GM23338 (cell line): Measurements from ENCODE around the gene ATP10D. TPM values are rescaled to one million over a fixed set of nuclear protein-coding genes. Genes with fewer than 3 reads are reported as not detected.

Experiments
- ATAC-seq: fragments of 200-7000 bp; cut with Tn5 transposase; 3 replicates; pipeline ENCODE4 v1.9.1; 2020
- DNase-seq: peaks from one replicate; pipeline ENCODE4 v3.0.0-alpha.2; 2015; ENCODE audit warnings: low spot score
- H2AFZ ChIP-seq: fragments of 200-600 bp; sonication (generic); 2 replicates; pipeline ENCODE4 v1.8.0; 2016; ENCODE audit warnings: antibody characterized with exemption, mild to moderate bottlenecking, moderate library complexity
- H3F3A ChIP-seq: fragments of 200-600 bp; sonication (generic); replicated peaks from 2 replicates; pipeline ENCODE4 v1.8.0; 2017; ENCODE audit warnings: antibody characterized with exemption, mixed run types, low read depth
- H3K27ac ChIP-seq: fragments of 200-600 bp; sonication (generic); 2 replicates; pipeline ENCODE4 v1.6.1; 2016; ENCODE audit warnings: low read depth
- H3K27me3 ChIP-seq: fragments of 200-600 bp; sonication (generic); 2 replicates; pipeline ENCODE4 v1.8.0; 2016; ENCODE audit warnings: mild to moderate bottlenecking, mixed run types, moderate library complexity; ENCODE audit not compliant: insufficient read depth
- H3K36me3 ChIP-seq: fragments of 200-600 bp; sonication (generic); 2 replicates; pipeline ENCODE4 v1.8.0; 2016; ENCODE audit warnings: mild to moderate bottlenecking; ENCODE audit not compliant: insufficient read depth
- H3K4me1 ChIP-seq: fragments of 200-600 bp; sonication (generic); 2 replicates; pipeline ENCODE4 v1.8.0; 2016; ENCODE audit warnings: mild to moderate bottlenecking, moderate library complexity; ENCODE audit not compliant: insufficient read depth
- H3K4me2 ChIP-seq: fragments of 200-600 bp; sonication (generic); 2 replicates; pipeline ENCODE4 v1.7.1; 2017; ENCODE audit warnings: mixed run types
- H3K4me3 ChIP-seq: fragments of 200-600 bp; sonication (generic); 2 replicates; pipeline ENCODE4 v1.6.1; 2016; ENCODE audit warnings: mixed run types
- H3K79me2 ChIP-seq: fragments of 200-600 bp; sonication (generic); replicated peaks from 2 replicates; pipeline ENCODE4 v1.8.0; 2017; ENCODE audit warnings: mild to moderate bottlenecking; ENCODE audit not compliant: insufficient read depth
- H3K9me2 ChIP-seq: fragments of 200-600 bp; sonication (generic); 2 replicates; pipeline ENCODE4 v1.8.0; 2017; ENCODE audit not compliant: insufficient read depth
- H4K20me1 ChIP-seq: fragments of 200-600 bp; sonication (generic); replicated peaks from 2 replicates; pipeline ENCODE4 v1.8.0; 2017; ENCODE audit warnings: mild to moderate bottlenecking; ENCODE audit not compliant: insufficient read depth
- H3K27ac Mint-ChIP-seq: 2 replicates; pipeline ENCODE4 v1.8.0; 2020; ENCODE audit warnings: inconsistent platforms, mild to moderate bottlenecking, moderate library complexity, mixed read lengths
- H3K27me3 Mint-ChIP-seq: 3 replicates; pipeline ENCODE4 v1.8.0; 2022; ENCODE audit warnings: low read depth, mild to moderate bottlenecking, moderate library complexity, mixed read lengths, inconsistent platforms; ENCODE audit not compliant: insufficient read depth, poor library complexity
- H3K36me3 Mint-ChIP-seq: 3 replicates; pipeline ENCODE4 v1.8.0; 2021; ENCODE audit warnings: low read depth, mild to moderate bottlenecking, inconsistent platforms, moderate library complexity, mixed read lengths
- H3K4me1 Mint-ChIP-seq: 3 replicates; pipeline ENCODE4 v1.8.0; 2020; ENCODE audit warnings: mild to moderate bottlenecking, inconsistent platforms, mixed read lengths
- H3K4me3 Mint-ChIP-seq: 3 replicates; pipeline ENCODE4 v1.8.0; 2021; ENCODE audit warnings: moderate library complexity, mild to moderate bottlenecking, inconsistent platforms, mixed read lengths
- H3K9me3 Mint-ChIP-seq: 3 replicates; pipeline ENCODE4 v1.8.0; 2020; ENCODE audit warnings: moderate library complexity, mild to moderate bottlenecking, inconsistent platforms, mixed read lengths
- CREB1 ChIP-seq: fragments of 250-450 bp; sonication (Bioruptor Pico); IDR thresholded peaks from 2 replicates; pipeline ENCODE4 v1.5.0; 2020; ENCODE audit warnings: low read depth, mild to moderate bottlenecking, moderate library complexity
- ETS1 ChIP-seq: IDR thresholded peaks from 2 replicates; pipeline ENCODE4 v1.6.1; 2016; ENCODE audit warnings: antibody characterized with exemption
- EZH2 ChIP-seq: fragments of 200-600 bp; sonication (generic); IDR thresholded peaks from one replicate; pipeline ENCODE4 v1.8.0; 2017; ENCODE audit warnings: antibody characterized with exemption, mild to moderate bottlenecking, low read depth; ENCODE audit not compliant: unreplicated experiment
- JUNB ChIP-seq: IDR thresholded peaks from one replicate; pipeline ENCODE4 v1.6.1; 2016; ENCODE audit warnings: antibody characterized with exemption; ENCODE audit not compliant: unreplicated experiment
- NANOG ChIP-seq: IDR thresholded peaks from 2 replicates; pipeline ENCODE4 v1.6.1; 2016; ENCODE audit warnings: antibody characterized with exemption, borderline replicate concordance
- POLR2AphosphoS5 ChIP-seq: IDR thresholded peaks from 2 replicates; pipeline ENCODE4 v1.6.1; 2016; ENCODE audit warnings: antibody characterized with exemption, low read depth
- REST ChIP-seq: IDR thresholded peaks from one replicate; pipeline ENCODE4 v1.6.1; 2018; ENCODE audit warnings: antibody characterized with exemption; ENCODE audit not compliant: unreplicated experiment
- STAT1 ChIP-seq: IDR thresholded peaks from one replicate; pipeline ENCODE4 v1.6.1; 2016; ENCODE audit warnings: antibody characterized with exemption; ENCODE audit not compliant: unreplicated experiment
- ZNF114 ChIP-seq: fragments of 250-450 bp; sonication (Bioruptor Pico); IDR thresholded peaks from 2 replicates; pipeline ENCODE4 v1.5.0; 2020; ENCODE audit warnings: mild to moderate bottlenecking, moderate library complexity
- ZNF331 ChIP-seq: fragments of 250-450 bp; sonication (Bioruptor Pico); IDR thresholded peaks from 2 replicates; pipeline ENCODE4 v1.5.0; 2020; ENCODE audit warnings: low read depth, mild to moderate bottlenecking, moderate library complexity
- polyA plus RNA-seq: library from polyadenylated mRNA; unstranded; fragments of >200 nt; fragmentation: Nextera tagmentation; extraction: Ambion mirVana; gene quantifications from 2 replicates; pipeline ENCODE4 v1.2.1, GENCODE V29; 2016
- total RNA-seq: library from RNA; depleted of rRNA; stranded (reverse); fragments of >200 nt; shearing (Covaris generic); gene quantifications from 2 replicates; pipeline ENCODE4 v1.2.3, GENCODE V29; 2014
- TF ChIP-seq, protein P1 (sequence below): fragments of 250-450 bp; sonication (Bioruptor Pico); IDR thresholded peaks from 2 replicates; pipeline ENCODE4 v1.5.0; 2020; ENCODE audit warnings: mild to moderate bottlenecking, moderate library complexity
- TF ChIP-seq, protein P2 (sequence below), 2 experiments: fragments of 200-600 bp in 1 of 2; sonication (generic) in 1 of 2; conservative IDR thresholded peaks; 2 replicates each; pipeline versions ENCODE4 v1.5.1 to v1.6.1; 2016 to 2017; ENCODE audit warnings: antibody characterized with exemption in 2 of 2, low read depth in 2 of 2, mild to moderate bottlenecking in 2 of 2, moderate library complexity in 1 of 2

The ATP10D gene
- total and polyA plus RNA-seq, 2 experiments from 2014 or later, result 4.5 to 4.7 TPM

GRCh38 chr4:47641755-47642154 lies 156.7 kb downstream of the ATP10D start:
- Histone ChIP-seq H3K27ac (no peak overlapping the region), H3K4me2 (no peak overlapping the region), H4K20me1 (no peaks in the 10 kb centered on the region), H3K79me2 (no peaks in the 10 kb centered on the region), H2AFZ (no peak overlapping the region; the same call in 1 of the 2 replicates), H3K4me3 (no peak overlapping the region), H3K36me3 (no peaks in the 10 kb centered on the region), H3K4me1 (no peaks in the 10 kb centered on the region), H3K9me2 (no peaks in the 10 kb centered on the region), H3K27me3 (no peaks in the 10 kb centered on the region), H3F3A (no peaks in the 10 kb centered on the region)
- Mint-ChIP-seq H3K9me3 (peaks cover 17% of the 10 kb centered on the region), H3K27ac (no peak overlapping the region), H3K36me3 (peaks cover 13% of the 10 kb centered on the region; the same call in 2 of the 3 replicates), H3K4me1 (0 out of 3 replicates have a peak, but pooled peaks cover 3% of the 10 kb centered on the region), H3K4me3 (no peak overlapping the region), H3K27me3 (no peaks in the 10 kb centered on the region)
- DNase-seq (no peak), ATAC-seq (no peak)
- TF ChIP-seq ETS1 (no peak), STAT1 (no peak), NANOG (no peak), JUNB (no peak), ZNF114 (CRISPR knock-in tag) (no peak), CREB1 (CRISPR knock-in tag) (no peak), EZH2 (no peak), ZNF331 (no peak), POLR2AphosphoS5 (no peak), REST (no peak)
- TF ChIP-seq, protein P1, sequence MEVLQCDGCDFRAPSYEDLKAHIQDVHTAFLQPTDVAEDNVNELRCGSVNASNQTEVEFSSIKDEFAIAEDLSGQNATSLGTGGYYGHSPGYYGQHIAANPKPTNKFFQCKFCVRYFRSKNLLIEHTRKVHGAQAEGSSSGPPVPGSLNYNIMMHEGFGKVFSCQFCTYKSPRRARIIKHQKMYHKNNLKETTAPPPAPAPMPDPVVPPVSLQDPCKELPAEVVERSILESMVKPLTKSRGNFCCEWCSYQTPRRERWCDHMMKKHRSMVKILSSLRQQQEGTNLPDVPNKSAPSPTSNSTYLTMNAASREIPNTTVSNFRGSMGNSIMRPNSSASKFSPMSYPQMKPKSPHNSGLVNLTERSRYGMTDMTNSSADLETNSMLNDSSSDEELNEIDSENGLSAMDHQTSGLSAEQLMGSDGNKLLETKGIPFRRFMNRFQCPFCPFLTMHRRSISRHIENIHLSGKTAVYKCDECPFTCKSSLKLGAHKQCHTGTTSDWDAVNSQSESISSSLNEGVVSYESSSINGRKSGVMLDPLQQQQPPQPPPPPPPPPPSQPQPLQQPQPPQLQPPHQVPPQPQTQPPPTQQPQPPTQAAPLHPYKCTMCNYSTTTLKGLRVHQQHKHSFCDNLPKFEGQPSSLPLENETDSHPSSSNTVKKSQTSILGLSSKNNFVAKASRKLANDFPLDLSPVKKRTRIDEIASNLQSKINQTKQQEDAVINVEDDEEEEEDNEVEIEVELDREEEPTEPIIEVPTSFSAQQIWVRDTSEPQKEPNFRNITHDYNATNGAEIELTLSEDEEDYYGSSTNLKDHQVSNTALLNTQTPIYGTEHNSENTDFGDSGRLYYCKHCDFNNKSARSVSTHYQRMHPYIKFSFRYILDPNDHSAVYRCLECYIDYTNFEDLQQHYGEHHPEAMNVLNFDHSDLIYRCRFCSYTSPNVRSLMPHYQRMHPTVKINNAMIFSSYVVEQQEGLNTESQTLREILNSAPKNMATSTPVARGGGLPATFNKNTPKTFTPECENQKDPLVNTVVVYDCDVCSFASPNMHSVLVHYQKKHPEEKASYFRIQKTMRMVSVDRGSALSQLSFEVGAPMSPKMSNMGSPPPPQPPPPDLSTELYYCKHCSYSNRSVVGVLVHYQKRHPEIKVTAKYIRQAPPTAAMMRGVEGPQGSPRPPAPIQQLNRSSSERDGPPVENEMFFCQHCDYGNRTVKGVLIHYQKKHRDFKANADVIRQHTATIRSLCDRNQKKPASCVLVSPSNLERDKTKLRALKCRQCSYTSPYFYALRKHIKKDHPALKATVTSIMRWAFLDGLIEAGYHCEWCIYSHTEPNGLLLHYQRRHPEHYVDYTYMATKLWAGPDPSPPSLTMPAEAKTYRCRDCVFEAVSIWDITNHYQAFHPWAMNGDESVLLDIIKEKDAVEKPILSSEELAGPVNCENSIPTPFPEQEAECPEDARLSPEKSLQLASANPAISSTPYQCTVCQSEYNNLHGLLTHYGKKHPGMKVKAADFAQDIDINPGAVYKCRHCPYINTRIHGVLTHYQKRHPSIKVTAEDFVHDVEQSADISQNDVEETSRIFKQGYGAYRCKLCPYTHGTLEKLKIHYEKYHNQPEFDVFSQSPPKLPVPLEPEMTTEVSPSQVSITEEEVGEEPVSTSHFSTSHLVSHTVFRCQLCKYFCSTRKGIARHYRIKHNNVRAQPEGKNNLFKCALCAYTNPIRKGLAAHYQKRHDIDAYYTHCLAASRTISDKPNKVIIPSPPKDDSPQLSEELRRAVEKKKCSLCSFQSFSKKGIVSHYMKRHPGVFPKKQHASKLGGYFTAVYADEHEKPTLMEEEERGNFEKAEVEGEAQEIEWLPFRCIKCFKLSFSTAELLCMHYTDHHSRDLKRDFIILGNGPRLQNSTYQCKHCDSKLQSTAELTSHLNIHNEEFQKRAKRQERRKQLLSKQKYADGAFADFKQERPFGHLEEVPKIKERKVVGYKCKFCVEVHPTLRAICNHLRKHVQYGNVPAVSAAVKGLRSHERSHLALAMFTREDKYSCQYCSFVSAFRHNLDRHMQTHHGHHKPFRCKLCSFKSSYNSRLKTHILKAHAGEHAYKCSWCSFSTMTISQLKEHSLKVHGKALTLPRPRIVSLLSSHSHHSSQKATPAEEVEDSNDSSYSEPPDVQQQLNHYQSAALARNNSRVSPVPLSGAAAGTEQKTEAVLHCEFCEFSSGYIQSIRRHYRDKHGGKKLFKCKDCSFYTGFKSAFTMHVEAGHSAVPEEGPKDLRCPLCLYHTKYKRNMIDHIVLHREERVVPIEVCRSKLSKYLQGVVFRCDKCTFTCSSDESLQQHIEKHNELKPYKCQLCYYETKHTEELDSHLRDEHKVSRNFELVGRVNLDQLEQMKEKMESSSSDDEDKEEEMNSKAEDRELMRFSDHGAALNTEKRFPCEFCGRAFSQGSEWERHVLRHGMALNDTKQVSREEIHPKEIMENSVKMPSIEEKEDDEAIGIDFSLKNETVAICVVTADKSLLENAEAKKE (CRISPR knock-in tag), result no peak
- TF ChIP-seq, protein P2, sequence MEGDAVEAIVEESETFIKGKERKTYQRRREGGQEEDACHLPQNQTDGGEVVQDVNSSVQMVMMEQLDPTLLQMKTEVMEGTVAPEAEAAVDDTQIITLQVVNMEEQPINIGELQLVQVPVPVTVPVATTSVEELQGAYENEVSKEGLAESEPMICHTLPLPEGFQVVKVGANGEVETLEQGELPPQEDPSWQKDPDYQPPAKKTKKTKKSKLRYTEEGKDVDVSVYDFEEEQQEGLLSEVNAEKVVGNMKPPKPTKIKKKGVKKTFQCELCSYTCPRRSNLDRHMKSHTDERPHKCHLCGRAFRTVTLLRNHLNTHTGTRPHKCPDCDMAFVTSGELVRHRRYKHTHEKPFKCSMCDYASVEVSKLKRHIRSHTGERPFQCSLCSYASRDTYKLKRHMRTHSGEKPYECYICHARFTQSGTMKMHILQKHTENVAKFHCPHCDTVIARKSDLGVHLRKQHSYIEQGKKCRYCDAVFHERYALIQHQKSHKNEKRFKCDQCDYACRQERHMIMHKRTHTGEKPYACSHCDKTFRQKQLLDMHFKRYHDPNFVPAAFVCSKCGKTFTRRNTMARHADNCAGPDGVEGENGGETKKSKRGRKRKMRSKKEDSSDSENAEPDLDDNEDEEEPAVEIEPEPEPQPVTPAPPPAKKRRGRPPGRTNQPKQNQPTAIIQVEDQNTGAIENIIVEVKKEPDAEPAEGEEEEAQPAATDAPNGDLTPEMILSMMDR (conservative IDR thresholded peaks at IDR 0.05; ENCODE audit: low read depth in 2 of 2), result no peak
